HEK293T (cell line): Measurements from ENCODE around the gene TEKT5.

ENCODE experiments used
- CTBP1 ChIP-seq: fragments of 450-650 bp; IDR thresholded peaks from 2 replicates; pipeline ENCODE4 v1.6.1; 2016; ENCODE audit warnings: borderline replicate concordance
- ELF4 ChIP-seq: fragments of 450-650 bp; IDR thresholded peaks from 2 replicates; pipeline ENCODE4 v1.6.1; 2017; ENCODE audit warnings: antibody characterized with exemption
- FOXM1 ChIP-seq: fragments of 450-650 bp; IDR thresholded peaks from 2 replicates; pipeline ENCODE4 v1.6.1; 2017; ENCODE audit warnings: mild to moderate bottlenecking, borderline replicate concordance
- L3MBTL2 ChIP-seq: fragments of 450-650 bp; conservative IDR thresholded peaks from 2 replicates; pipeline ENCODE4 v1.6.1; 2016; ENCODE audit warnings: mild to moderate bottlenecking
- PKNOX1 ChIP-seq: fragments of 450-650 bp; IDR thresholded peaks from 2 replicates; pipeline ENCODE4 v1.6.1; 2016
- SUZ12 ChIP-seq: fragments of 450-650 bp; IDR thresholded peaks from 2 replicates; pipeline ENCODE4 v1.6.1; 2016; ENCODE audit warnings: mild to moderate bottlenecking

- no peak for TF ChIP-seq SUZ12
- no peak for TF ChIP-seq FOXM1
- TF ChIP-seq CTBP1 = no peak
- TF ChIP-seq L3MBTL2 = no peak
- no peak for TF ChIP-seq ELF4
- TF ChIP-seq PKNOX1 = no peak
These were observed 88.1 kb downstream of the TEKT5 start for GRCh38 chr16:10606607-10607006.
